CD4-positive, CD25-positive, alpha-beta regulatory T cell (primary cell): ENCODE measurements around the gene KIF19. TPM values are rescaled to one million over a fixed set of nuclear protein-coding genes. Genes with fewer than 3 reads are reported as not detected.

Source experiments
- ATAC-seq, 2 donors: fragments of 150-1000 bp; cut with Tn5 transposase; one replicate each; pipeline ENCODE4 v1.10.0; 2021; ENCODE audit warnings: low read depth in 2 of 2, moderate number of reproducible peaks in 2 of 2, moderate library complexity in 1 of 2
- DNase-seq, 3 donors: peaks; one replicate each; pipeline versions ENCODE4 v3.0.0 to v3.0.0-alpha.2; 2012 to 2022; ENCODE audit warnings: mixed read lengths in 1 of 3
- H3K27ac ChIP-seq: one replicate; pipeline ENCODE4 v1.7.0; 2013; ENCODE audit warnings: mild to moderate bottlenecking, low read length; ENCODE audit not compliant: insufficient read depth, poor library complexity, severe bottlenecking
- H3K27me3 ChIP-seq: one replicate; pipeline ENCODE4 v1.7.0; 2013; ENCODE audit warnings: low read length; ENCODE audit not compliant: control insufficient read depth, insufficient read depth
- H3K36me3 ChIP-seq: one replicate; pipeline ENCODE4 v1.7.0; 2013; ENCODE audit warnings: mild to moderate bottlenecking, low read length, moderate library complexity; ENCODE audit not compliant: control insufficient read depth, insufficient read depth
- H3K4me1 ChIP-seq: 2 replicates; pipeline ENCODE4 v1.7.0; 2013; ENCODE audit warnings: mild to moderate bottlenecking, low read length; ENCODE audit not compliant: insufficient read depth, control insufficient read depth, poor library complexity, severe bottlenecking
- H3K4me3 ChIP-seq: one replicate; pipeline ENCODE4 v1.7.0; 2013; ENCODE audit warnings: low read depth, mild to moderate bottlenecking, low read length, moderate library complexity
- H3K9me3 ChIP-seq, 2 experiments: 1 replicate in 1 of 2; 2 replicates in 1 of 2; pipeline ENCODE4 v1.7.0; 2013; ENCODE audit warnings: low read length in 2 of 2, mild to moderate bottlenecking in 1 of 2, moderate library complexity in 1 of 2; ENCODE audit not compliant: control insufficient read depth in 2 of 2
- H3K27ac Mint-ChIP-seq, 3 donors: one replicate each; pipeline ENCODE4 v1.8.0; 2020 to 2022; ENCODE audit warnings: mild to moderate bottlenecking in 3 of 3, mixed read lengths in 3 of 3, moderate library complexity in 2 of 3
- H3K27me3 Mint-ChIP-seq: one replicate; pipeline ENCODE4 v1.8.0; 2022; ENCODE audit warnings: mild to moderate bottlenecking, mixed read lengths
- H3K36me3 Mint-ChIP-seq: one replicate; pipeline ENCODE4 v1.8.0; 2020; ENCODE audit warnings: mixed read lengths
- H3K4me1 Mint-ChIP-seq, 4 donors: one replicate each; pipeline ENCODE4 v1.8.0; 2020 to 2022; ENCODE audit warnings: mixed read lengths in 4 of 4, mild to moderate bottlenecking in 1 of 4
- H3K4me3 Mint-ChIP-seq, 4 donors: one replicate each; pipeline ENCODE4 v1.8.0; 2020 to 2022; ENCODE audit warnings: mild to moderate bottlenecking in 4 of 4, mixed read lengths in 4 of 4, moderate library complexity in 3 of 4
- H3K9me3 Mint-ChIP-seq, 7 donors: one replicate each; pipeline ENCODE4 v1.8.0; 2020 to 2022; ENCODE audit warnings: mixed read lengths in 7 of 7, mild to moderate bottlenecking in 3 of 7, moderate library complexity in 2 of 7
- polyA plus RNA-seq, 4 donors: library from polyadenylated mRNA; unstranded; fragments of 300-500 nt; fragmentation: Illumina TruSeq; gene quantifications; one replicate each; pipeline ENCODE4 v1.2.3, GENCODE V29; 2021
- total RNA-seq: library from RNA; stranded (reverse); gene quantifications from one replicate; pipeline ENCODE4 v1.2.3, GENCODE V29; 2022

Gene KIF19
- total and polyA plus RNA-seq, 5 donors from 2014 or later: 1.2 to 1.8 (median 1.4) TPM

- DNase-seq (no peak), ATAC-seq (no peak)
- Histone ChIP-seq H3K27me3 (no peaks in the 10 kb centered on the region), H3K4me3 (no peak overlapping the region), H3K4me1 (no peaks in the 10 kb centered on the region), H3K9me3 (no peaks in the 10 kb centered on the region), H3K36me3 (no peaks in the 10 kb centered on the region), H3K27ac (no peak overlapping the region)
- Mint-ChIP-seq H3K36me3 (no peaks in the 10 kb centered on the region), H3K27me3 (peaks cover 6% of the 10 kb centered on the region), H3K27ac (no peak overlapping the region), H3K4me1 (no peaks in the 10 kb centered on the region), H3K9me3 (peaks cover 0 to 2% (median 0%) of the 10 kb centered on the region in 7 donors), H3K4me3 (no peak overlapping the region)
Measured at GRCh38 chr17:74343121-74343520, 17.1 kb downstream of the KIF19 start.

- Histone ChIP-seq H3K27me3 (no peaks in the 10 kb centered on the region), H3K4me3 (no peak overlapping the region), H3K9me3 (no peaks in the 10 kb centered on the region), H3K36me3 (no peaks in the 10 kb centered on the region), H3K4me1 (no peaks in the 10 kb centered on the region), H3K27ac (no peak overlapping the region)
- Mint-ChIP-seq H3K9me3 (peaks cover 0 to 2% (median 0%) of the 10 kb centered on the region in 7 donors), H3K4me1 (no peaks in the 10 kb centered on the region), H3K4me3 (no peak overlapping the region), H3K27me3 (peaks cover 9% of the 10 kb centered on the region), H3K36me3 (no peaks in the 10 kb centered on the region), H3K27ac (no peak overlapping the region)
- DNase-seq (no peak), ATAC-seq (no peak)
Measured at GRCh38 chr17:74343526-74344284, 17.7 kb downstream of the KIF19 start.

GRCh38 chr17:74344658-74345057, 18.6 kb downstream of the KIF19 start:
- ATAC-seq (no peak), DNase-seq (no peak)
- Histone ChIP-seq H3K9me3 (no peaks in the 10 kb centered on the region), H3K36me3 (no peaks in the 10 kb centered on the region), H3K4me3 (no peak overlapping the region), H3K27me3 (no peaks in the 10 kb centered on the region), H3K27ac (no peak overlapping the region), H3K4me1 (no peaks in the 10 kb centered on the region)
- H3K4me3 Mint-ChIP-seq: no peak overlapping the region
- H3K4me1 Mint-ChIP-seq: no peaks in the 10 kb centered on the region
- H3K27me3 Mint-ChIP-seq: peaks cover 11% of the 10 kb centered on the region
- no peaks in the 10 kb centered on the region for H3K36me3 Mint-ChIP-seq
- no peak overlapping the region for H3K27ac Mint-ChIP-seq
- peaks cover 0 to 2% (median 0%) of the 10 kb centered on the region in 7 donors for H3K9me3 Mint-ChIP-seq

GRCh38 chr17:74345433-74346241, 19.6 kb downstream of the KIF19 start:
- H3K4me3 Mint-ChIP-seq: no peak overlapping the region
- ATAC-seq (no peak), DNase-seq (no peak)
- Histone ChIP-seq H3K9me3 (no peaks in the 10 kb centered on the region), H3K4me3 (no peak overlapping the region), H3K4me1 (no peaks in the 10 kb centered on the region), H3K36me3 (no peaks in the 10 kb centered on the region), H3K27me3 (no peaks in the 10 kb centered on the region), H3K27ac (no peak overlapping the region)
- H3K27ac Mint-ChIP-seq: no peak overlapping the region
- no peaks in the 10 kb centered on the region for H3K4me1 Mint-ChIP-seq
- H3K36me3 Mint-ChIP-seq: no peaks in the 10 kb centered on the region
- H3K27me3 Mint-ChIP-seq: peaks cover 19% of the 10 kb centered on the region
- peaks cover 0 to 2% (median 0%) of the 10 kb centered on the region in 7 donors for H3K9me3 Mint-ChIP-seq

DNA sequence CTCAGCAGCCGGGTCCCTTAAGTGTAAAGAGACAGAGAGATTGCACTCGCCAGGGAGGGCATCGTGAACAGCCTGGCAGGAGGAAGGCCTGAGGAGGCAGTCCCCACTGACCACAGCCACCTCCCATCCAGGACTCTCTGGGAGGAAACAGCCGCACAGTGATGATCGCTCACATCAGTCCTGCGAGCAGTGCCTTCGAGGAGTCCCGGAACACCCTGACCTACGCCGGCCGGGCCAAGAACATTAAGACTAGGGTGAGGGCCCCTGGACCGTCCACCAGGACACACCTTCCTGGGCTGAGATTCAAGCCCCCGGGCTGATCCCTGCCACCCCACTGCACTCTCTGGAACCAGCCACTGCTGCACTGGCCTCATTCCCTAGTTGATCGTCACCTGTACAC, 21.6 kb downstream of the KIF19 start:
- no peak overlapping the region for H3K4me3 ChIP-seq
- H3K4me1 ChIP-seq: no peaks in the 10 kb centered on the region
- H3K36me3 ChIP-seq: no peaks in the 10 kb centered on the region
- Mint-ChIP-seq H3K4me3 (no peak overlapping the region), H3K27me3 (peaks cover 29% of the 10 kb centered on the region), H3K9me3 (peaks cover 0 to 2% (median 0%) of the 10 kb centered on the region in 7 donors), H3K27ac (no peak overlapping the region), H3K36me3 (no peaks in the 10 kb centered on the region), H3K4me1 (no peaks in the 10 kb centered on the region)
- ATAC-seq (no peak), DNase-seq (no peak)
- no peaks in the 10 kb centered on the region for H3K9me3 ChIP-seq
- no peak overlapping the region for H3K27ac ChIP-seq
- no peaks in the 10 kb centered on the region for H3K27me3 ChIP-seq

- Histone ChIP-seq H3K27me3 (peaks cover 2% of the 10 kb centered on the region), H3K9me3 (no peaks in the 10 kb centered on the region), H3K27ac (no peak overlapping the region), H3K4me1 (no peaks in the 10 kb centered on the region), H3K4me3 (no peak overlapping the region), H3K36me3 (no peaks in the 10 kb centered on the region)
- Mint-ChIP-seq H3K4me3 (no peak overlapping the region), H3K9me3 (no peaks in the 10 kb centered on the region), H3K27me3 (peaks cover 44% of the 10 kb centered on the region), H3K27ac (no peak overlapping the region), H3K4me1 (peaks cover 0 to 6% (median 3%) of the 10 kb centered on the region in 4 donors), H3K36me3 (no peaks in the 10 kb centered on the region)
- DNase-seq (no peak), ATAC-seq (no peak)
Measured at GRCh38 chr17:74349120-74349519, 23.1 kb downstream of the KIF19 start.

DNA sequence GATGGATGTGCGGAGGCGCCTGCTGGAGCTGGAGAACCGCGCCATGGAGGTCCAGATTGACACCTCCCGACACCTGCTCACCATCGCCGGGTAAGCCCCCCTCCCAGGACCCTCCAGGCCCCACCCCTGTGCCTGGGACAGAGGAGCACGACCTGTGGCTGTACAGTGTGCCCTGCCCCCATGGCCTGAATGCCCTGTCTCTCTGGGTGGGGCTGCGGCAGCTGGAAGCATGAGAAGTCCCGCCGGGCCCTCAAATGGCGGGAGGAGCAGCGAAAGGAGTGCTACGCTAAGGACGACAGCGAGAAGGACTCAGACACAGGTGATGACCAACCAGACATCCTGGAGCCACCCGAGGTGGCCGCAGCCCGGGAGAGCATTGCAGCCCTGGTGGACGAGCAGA, 24.5 kb downstream of the KIF19 start:
- no peaks in the 10 kb centered on the region for H3K36me3 Mint-ChIP-seq
- no peak overlapping the region for H3K4me3 Mint-ChIP-seq
- ATAC-seq: no peak

More for the DNA sequence above, 24.5 kb downstream of the KIF19 start:
- Histone ChIP-seq H3K27ac (no peak overlapping the region), H3K4me1 (no peaks in the 10 kb centered on the region), H3K9me3 (no peaks in the 10 kb centered on the region), H3K27me3 (peaks cover 3% of the 10 kb centered on the region), H3K4me3 (no peak overlapping the region), H3K36me3 (no peaks in the 10 kb centered on the region)
- H3K27me3 Mint-ChIP-seq: peaks cover 48% of the 10 kb centered on the region
- no peak overlapping the region for H3K27ac Mint-ChIP-seq
- no peaks in the 10 kb centered on the region for H3K9me3 Mint-ChIP-seq
- no peak for DNase-seq
- H3K4me1 Mint-ChIP-seq: peaks cover 0 to 11% (median 4%) of the 10 kb centered on the region in 4 donors
